Measurements from ENCODE around the gene SCARF2.
A peak's percentile ranks its signal among the peaks of the same experiment; 100 is the strongest.
"Not testable (repeated sequence)": the region's sequence is repeated elsewhere in the genome, so short reads cannot be mapped to it uniquely, and the experiment has no call there.

Gene SCARF2

DNA sequence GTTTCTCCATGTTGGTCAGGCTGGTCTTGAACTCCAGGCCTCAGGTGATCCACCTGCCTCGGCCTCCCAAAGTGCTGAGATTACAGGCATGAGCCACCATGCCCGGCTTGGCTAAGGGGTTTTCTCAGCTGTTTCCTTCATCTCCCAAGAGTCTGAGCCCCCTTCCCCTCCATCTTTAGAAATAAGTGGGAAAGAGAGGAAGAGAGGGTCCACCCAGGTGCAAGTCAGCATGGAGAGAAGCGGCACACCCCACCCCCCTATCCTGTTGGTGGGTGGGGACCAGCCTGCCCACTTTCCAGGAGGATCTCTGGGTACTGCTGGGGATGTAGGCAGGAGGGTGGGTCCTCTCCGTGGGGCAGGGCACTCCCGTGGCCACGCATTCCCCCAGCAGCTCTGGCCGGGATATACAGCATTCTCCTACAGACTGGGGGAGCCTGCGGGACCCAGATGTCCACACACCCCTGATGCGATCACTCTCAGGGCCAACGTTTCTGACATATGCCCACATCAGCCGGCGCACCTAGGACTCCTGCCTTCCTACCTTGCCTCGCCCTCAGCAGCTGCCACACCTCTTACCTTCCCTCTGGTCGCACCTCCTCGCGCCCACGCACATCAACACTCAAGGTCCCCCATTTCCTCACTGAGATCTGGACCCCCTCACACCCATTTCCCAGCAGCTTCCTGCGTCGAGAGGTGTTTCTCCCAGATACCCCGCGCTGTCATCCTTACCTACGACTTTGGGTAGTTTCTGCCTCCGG lies 8.9 kb downstream of the SCARF2 start:
- DNase-seq (ENCODE audit: low spot score): no peak

- DNase-seq (ENCODE audit: low spot score): no peak
These were observed 9.6 kb downstream of the SCARF2 start for GRCh38 chr22:20427945-20428417.

GRCh38 chr22:20427104-20427944 lies 10.3 kb downstream of the SCARF2 start:
- no peak for DNase-seq (ENCODE audit: low spot score)

GRCh38 chr22:20426259-20426615 lies 11.4 kb downstream of the SCARF2 start:
- no peak for DNase-seq (ENCODE audit: low spot score)

DNA sequence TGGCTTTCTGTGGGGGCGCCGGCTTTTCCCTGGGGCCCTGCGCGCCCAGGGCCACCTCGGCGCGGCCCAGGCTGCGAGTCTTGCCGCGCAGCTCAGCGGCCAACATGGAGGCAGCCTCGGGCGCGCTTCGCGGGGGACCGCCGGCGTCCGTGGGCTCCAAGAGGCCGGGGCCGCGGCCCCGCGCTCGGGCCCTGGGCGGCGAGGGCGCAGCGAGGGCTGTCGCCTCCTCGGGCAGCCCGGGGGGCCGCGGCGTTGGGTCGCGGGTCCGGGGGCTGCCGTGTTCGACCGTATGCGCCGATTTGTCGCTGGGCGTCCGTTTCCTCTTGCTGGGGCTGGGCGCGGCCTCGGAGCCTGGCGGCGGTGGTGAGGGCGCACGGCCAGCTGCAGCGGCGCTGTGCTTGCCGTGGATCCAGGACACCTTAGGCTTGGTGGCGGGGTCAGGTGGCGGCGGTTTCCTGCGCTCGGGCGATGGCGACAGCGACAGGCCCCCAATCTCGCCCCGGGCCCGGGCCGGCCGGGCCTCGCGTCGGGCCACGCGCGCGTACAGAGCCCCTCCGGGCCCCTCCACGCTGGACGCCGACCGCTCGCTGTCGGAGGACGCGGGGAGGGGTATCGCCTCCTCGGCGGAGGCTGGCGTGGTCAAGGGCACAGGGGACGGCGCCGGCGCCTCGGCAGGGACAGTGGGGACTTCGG lies 11.9 kb downstream of the SCARF2 start:
- DNase-seq (ENCODE audit: low spot score): no peak

DNA sequence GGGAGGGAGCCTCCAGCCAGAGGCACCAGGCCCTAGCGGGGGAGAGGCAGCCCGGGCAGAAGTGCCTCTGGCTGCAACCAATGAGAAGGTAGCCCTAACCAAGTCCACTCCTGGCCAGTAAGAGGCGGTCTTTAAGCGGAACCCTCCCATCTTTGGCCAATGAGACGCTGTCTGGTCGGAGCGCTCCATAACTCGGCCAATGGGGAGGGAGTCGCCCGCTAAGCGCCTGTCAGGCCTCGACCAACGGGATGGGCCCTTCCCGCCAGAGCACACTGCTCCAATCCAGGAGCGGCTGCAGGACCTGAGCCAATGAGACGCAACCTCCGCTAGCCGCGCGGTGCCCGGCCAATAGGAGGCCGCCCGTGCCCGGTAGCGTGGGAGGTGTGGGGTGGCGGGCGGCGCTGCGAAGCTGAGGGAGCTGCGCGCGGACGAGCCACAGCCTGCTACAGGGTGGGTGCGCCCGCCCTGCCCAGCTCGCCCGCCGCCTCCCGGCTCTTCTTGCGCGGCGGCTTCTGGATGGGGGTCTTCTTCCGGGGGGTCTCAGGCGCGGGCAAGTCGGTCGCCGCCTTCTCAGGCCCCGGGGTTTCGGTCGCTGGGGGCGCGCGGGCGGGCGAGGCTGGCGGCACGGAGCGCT lies 12.6 kb downstream of the SCARF2 start:
- DNase-seq (ENCODE audit: low spot score): no peak

DNA sequence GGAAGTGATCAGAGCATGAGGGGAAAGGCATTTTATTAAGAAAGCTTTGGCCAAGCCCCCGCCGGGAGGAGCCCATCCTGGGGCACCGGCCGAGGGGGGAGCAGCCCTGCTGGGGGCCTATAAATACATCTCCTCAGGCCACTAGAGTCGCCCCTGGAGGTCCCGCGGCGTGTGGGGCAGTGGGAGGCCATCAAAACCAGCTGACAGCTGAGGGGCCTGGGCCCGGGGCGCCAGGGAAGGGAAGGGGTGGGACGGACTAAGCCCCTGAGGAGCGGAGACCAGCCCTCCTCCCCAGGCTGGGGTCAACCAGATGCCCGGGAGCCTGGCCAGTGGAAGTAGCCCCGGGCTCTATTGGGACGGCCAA lies 13.1 kb downstream of the SCARF2 start:
- no peak for DNase-seq (ENCODE audit: low spot score)

GRCh38 chr22:20423906-20424551 lies 13.6 kb downstream of the SCARF2 start:
- no peak for DNase-seq (ENCODE audit: low spot score)

- peak; percentile 82 for DNase-seq (ENCODE audit: low spot score)
These were observed 14.4 kb downstream of the SCARF2 start for GRCh38 chr22:20423008-20423905.

- DNase-seq (ENCODE audit: low spot score): peak; percentile 89
These were observed 15.2 kb downstream of the SCARF2 start for GRCh38 chr22:20422271-20423007.

GRCh38 chr22:20421507-20421874 lies 16.1 kb downstream of the SCARF2 start:
- DNase-seq (ENCODE audit: low spot score): no peak

DNA sequence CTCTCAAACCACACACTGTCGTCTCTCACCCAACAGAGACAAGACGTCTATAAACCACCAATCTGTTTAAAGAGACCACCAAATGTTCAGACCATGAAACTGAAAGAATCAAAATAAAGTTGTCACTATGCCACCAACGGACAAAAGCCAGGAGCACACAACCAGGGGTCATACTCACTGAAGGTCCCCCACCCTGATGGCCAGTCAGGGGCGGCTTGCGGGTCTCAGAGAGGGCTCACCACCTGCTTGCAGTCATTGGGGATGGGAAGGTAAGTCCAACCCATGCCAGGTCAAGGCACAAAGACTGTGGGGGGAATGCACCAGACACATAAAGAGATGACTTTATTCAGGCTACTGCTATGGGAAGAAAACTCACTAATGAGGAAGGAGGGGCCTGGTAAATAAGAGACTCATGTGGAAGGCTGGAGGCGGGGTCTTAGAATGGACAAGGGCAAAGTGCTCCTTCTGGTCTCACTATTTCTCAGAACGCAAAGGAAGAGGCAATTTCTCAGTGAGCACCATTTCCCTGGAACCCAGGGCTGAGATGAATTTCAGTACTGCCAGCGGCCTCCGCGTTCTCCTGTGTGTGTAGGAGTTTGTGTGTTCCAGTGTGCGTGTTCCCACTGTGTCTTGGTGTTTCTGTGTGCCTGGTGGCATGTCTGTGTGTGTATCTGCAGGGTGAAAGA lies 17.3 kb downstream of the SCARF2 start:
- DNase-seq (ENCODE audit: low spot score): no peak

GRCh38 chr22:20419664-20419951 lies 18.0 kb downstream of the SCARF2 start:
- no peak for DNase-seq (ENCODE audit: low spot score)

DNA sequence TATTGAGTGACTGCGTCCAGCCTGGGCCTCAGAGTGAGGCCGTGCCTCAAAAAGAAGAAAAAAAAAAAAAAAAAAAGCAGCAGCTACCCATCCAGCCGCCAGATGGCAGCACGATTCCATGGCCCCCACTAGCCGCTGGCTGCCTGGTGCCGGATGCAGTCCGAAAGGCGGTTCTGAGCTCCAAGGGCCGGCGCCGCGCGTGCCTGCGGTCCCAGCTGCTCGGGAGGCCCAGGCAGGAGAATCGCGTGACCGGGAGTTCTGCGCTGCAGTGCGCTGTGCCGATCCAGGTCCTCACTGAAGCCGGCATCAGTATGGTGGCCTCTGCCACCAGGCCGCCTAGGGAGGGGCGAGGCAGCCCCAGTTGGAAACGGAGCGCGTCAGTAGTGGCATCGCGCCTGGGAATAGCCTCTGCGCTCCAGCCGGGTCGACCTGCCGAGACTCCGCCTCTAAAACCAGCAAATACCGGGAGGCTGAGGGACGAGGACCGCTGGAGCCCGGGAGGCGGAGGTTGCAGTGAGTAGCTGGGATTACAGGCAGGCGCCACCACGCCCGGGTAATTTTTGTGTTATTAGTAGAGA lies 19.3 kb downstream of the SCARF2 start:
- peak; percentile 93 for DNase-seq (ENCODE audit: low spot score)

DNA sequence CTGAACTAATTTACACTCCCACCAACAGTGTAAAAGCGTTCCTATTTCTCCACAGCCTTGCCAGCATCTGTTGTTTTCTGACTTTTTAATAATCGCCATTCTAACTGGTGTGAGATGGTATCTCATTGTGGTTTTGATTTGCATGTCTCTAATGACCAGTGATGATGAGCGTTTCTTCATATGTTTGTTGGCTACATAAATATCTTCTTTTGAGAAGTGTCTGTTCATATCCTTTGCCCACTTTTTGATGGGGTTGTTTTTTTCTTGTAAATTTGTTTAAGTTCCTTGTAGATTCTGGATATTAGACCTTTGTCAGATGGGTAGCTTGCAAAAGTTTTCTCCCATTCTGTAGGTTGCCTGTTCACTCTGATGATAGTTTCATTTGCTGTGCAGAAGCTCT lies 21.9 kb downstream of the SCARF2 start:
- not testable (repeated sequence) for DNase-seq (ENCODE audit: low spot score)

DNA sequence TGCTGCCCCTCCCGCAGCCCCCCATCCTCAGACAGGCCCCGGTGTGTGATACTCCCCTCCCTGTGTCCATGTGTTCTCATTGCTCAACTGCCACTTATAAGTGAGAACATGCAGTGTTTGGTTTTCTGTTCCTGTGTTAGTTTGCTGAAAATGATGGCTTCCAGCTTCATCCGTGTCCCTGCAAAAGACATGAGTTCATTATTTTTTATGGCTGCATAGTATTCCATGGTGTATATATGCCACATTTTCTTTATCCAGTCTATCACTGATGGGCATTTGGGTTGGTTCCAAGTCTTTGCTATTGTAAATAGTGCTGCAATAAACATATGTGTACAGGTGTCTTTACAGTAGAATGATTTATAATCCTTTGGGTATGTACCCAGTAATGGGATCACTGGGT lies 22.4 kb downstream of the SCARF2 start:
- DNase-seq (ENCODE audit: low spot score): not testable (repeated sequence)

- no peak for DNase-seq (ENCODE audit: low spot score)
These were observed 23.2 kb downstream of the SCARF2 start for GRCh38 chr22:20414450-20414849.

- no peak for DNase-seq (ENCODE audit: low spot score)
These were observed 23.6 kb downstream of the SCARF2 start for GRCh38 chr22:20414059-20414440.
